ENCODE results near the gene ERICH4. TPM values are rescaled to one million over a fixed set of nuclear protein-coding genes. Genes with fewer than 3 reads are reported as not detected.
"Not testable (repeated sequence)": the region's sequence is repeated elsewhere in the genome, so short reads cannot be mapped to it uniquely, and the experiment has no call there.

The ERICH4 gene
- total RNA-seq, 1 donor from 2014 or later = not detected

DNA sequence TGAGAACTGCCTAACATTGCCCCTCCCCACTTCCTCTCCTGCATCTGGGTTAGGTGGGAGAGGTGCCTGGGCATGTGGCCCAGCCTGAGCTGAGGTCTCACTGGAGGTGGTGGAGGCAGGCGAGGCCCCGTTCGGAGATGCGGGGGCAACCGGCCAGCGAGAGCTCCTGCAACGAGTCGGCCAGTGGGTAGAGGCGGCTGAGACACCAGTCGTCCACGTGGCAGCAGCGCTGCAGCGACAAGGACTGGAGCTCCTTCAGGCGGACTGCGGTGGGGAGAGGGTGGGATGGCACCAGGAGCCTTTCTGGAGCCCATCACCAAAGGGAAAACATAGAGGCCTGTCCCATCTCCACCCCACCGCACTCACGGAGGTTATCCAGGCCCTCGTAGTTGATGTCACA, 9.8 kb upstream of the ERICH4 start:
- no peak overlapping the region for H3K27ac ChIP-seq
- H3K9me3 ChIP-seq = no peaks in the 10 kb centered on the region
- peaks cover 6% of the 10 kb centered on the region for H3K4me1 ChIP-seq
- ATAC-seq (no peak), DNase-seq (no peak)
- H3K27me3 ChIP-seq = no peaks in the 10 kb centered on the region
- intact Hi-C loops (cut with DNase I) = no loop called here
- H3K4me3 ChIP-seq = no peak overlapping the region
- peaks cover 38% of the 10 kb centered on the region for H3K36me3 ChIP-seq
- TF ChIP-seq, protein P1, sequence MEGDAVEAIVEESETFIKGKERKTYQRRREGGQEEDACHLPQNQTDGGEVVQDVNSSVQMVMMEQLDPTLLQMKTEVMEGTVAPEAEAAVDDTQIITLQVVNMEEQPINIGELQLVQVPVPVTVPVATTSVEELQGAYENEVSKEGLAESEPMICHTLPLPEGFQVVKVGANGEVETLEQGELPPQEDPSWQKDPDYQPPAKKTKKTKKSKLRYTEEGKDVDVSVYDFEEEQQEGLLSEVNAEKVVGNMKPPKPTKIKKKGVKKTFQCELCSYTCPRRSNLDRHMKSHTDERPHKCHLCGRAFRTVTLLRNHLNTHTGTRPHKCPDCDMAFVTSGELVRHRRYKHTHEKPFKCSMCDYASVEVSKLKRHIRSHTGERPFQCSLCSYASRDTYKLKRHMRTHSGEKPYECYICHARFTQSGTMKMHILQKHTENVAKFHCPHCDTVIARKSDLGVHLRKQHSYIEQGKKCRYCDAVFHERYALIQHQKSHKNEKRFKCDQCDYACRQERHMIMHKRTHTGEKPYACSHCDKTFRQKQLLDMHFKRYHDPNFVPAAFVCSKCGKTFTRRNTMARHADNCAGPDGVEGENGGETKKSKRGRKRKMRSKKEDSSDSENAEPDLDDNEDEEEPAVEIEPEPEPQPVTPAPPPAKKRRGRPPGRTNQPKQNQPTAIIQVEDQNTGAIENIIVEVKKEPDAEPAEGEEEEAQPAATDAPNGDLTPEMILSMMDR (IDR thresholded peaks at IDR 0.05) = no peak

DNA sequence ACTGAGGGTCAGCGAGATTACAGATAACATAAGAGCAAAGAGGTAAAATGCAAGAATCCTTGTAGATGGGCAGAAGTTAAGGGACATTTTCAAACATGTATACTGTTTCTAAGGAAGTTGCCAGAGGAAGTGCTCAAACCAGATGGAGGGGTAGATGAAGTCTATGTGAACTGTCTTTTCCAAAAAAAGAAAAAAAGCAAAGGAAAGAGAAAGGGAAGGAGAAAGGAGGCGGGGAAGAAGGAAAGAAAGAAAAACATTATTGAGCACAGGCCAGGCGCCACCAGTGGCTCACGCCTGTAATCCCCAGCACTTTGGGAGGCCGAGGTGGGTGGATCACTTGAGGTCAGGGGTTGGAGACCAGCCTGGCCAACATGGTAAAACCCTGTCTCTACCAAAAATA, 8.5 kb upstream of the ERICH4 start:
- DNase-seq (no peak), ATAC-seq (no peak)
- intact Hi-C loops (cut with DNase I) = no loop called here
- Histone ChIP-seq H3K4me3 (no peak overlapping the region), H3K27ac (no peak overlapping the region), H3K27me3 (no peaks in the 10 kb centered on the region), H3K4me1 (peaks cover 5% of the 10 kb centered on the region), H3K36me3 (peaks cover 38% of the 10 kb centered on the region), H3K9me3 (no peaks in the 10 kb centered on the region)
- TF ChIP-seq, protein P1 (IDR thresholded peaks at IDR 0.05) = no peak

- H3K4me1 ChIP-seq; H3K27me3 ChIP-seq; H3K4me3 ChIP-seq; H3K9me3 ChIP-seq; H3K27ac ChIP-seq; ATAC-seq; intact Hi-C loops (cut with DNase I): not testable (repeated sequence)
- peaks cover 38% of the 10 kb centered on the region for H3K36me3 ChIP-seq
- peak; percentile 41 for DNase-seq
These were observed 7.6 kb upstream of the ERICH4 start for GRCh38 chr19:41435376-41435775.

- H3K4me1 ChIP-seq = peaks cover 5% of the 10 kb centered on the region
- H3K9me3 ChIP-seq = no peaks in the 10 kb centered on the region
- H3K27me3 ChIP-seq = no peaks in the 10 kb centered on the region
- no peak for ATAC-seq
- H3K36me3 ChIP-seq = peaks cover 35% of the 10 kb centered on the region
- TF ChIP-seq, protein P1 (IDR thresholded peaks at IDR 0.05) = no peak
- no peak overlapping the region for H3K4me3 ChIP-seq
- DNase-seq = peak; percentile 39
- intact Hi-C loops (cut with DNase I) = no loop called here
- H3K27ac ChIP-seq = no peak overlapping the region
These were observed 6.9 kb upstream of the ERICH4 start for GRCh38 chr19:41435936-41436673.

DNA sequence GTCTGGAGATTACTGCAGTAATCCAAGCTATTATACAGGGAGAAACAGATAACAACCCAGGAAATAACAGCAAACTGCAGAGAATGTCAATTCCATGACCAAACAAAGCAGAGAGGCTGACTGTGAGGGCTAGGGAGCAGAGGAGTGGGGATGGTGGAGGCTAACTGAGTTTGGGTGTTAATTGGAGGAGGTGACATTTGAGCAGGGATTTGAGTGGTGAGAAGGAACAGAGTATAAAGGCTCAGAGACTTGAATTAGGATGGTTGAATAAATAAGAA, 6.3 kb upstream of the ERICH4 start:
- ATAC-seq = no peak
- H3K9me3 ChIP-seq = no peaks in the 10 kb centered on the region
- H3K4me1 ChIP-seq = peaks cover 5% of the 10 kb centered on the region
- peaks cover 30% of the 10 kb centered on the region for H3K36me3 ChIP-seq
- H3K4me3 ChIP-seq = no peak overlapping the region
- H3K27ac ChIP-seq = no peak overlapping the region
- TF ChIP-seq, protein P1 (IDR thresholded peaks at IDR 0.05) = no peak
- intact Hi-C loops (cut with DNase I) = no loop called here
- no peak for DNase-seq
- no peaks in the 10 kb centered on the region for H3K27me3 ChIP-seq

DNA sequence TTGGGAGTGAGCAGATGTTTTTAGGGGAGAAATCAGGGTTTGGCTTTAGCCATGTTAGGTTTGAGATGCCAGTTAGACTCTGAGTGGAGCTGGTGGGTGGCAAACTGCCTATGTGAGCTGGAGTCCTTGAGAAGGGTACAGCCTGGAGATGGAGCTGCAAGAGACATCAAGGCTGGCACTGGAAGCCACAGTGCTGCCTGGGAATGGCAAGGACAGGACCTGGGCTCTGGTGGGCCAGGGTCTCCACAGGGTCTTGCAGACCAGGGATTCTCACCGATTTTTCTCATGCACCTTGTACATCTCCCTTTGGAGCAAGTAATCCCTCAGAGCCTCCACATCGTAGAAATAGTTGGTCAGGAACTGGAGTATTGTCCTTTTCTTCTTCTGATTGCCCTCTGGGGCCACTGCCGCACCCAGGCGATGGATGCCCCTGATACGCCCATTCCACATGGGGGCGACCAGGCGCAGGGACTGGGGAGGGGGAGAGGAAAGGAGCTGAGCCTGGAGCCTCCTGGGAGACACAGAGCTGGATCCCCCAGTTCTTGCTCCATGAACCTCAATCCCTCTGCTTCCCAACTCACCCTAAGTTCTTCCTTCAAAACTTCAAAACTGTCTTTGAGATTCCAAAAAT, 4.9 kb upstream of the ERICH4 start:
- Histone ChIP-seq H3K4me1 (peaks cover 5% of the 10 kb centered on the region), H3K27ac (no peak overlapping the region), H3K4me3 (no peak overlapping the region), H3K36me3 (peaks cover 18% of the 10 kb centered on the region), H3K9me3 (no peaks in the 10 kb centered on the region), H3K27me3 (no peaks in the 10 kb centered on the region)
- ATAC-seq (no peak), DNase-seq (peak; percentile 48)
- intact Hi-C loops (cut with DNase I) = no loop called here
- TF ChIP-seq, protein P1 (IDR thresholded peaks at IDR 0.05) = no peak
